A673 (cell line): Measurements from ENCODE around the gene EFCAB8.

ENCODE experiments used
- CTCF ChIP-seq: fragments of 300-800, 200-600 bp; sonication (generic); conservative IDR thresholded peaks from 2 replicates; pipeline ENCODE4 v1.5.1; 2017; ENCODE audit warnings: low read depth, mild to moderate bottlenecking, antibody characterized with exemption, low read length, moderate library complexity, mixed read lengths
- EZH2 ChIP-seq: fragments of 200-600 bp; sonication (generic); IDR thresholded peaks from 2 replicates; pipeline ENCODE4 v1.6.1; 2017; ENCODE audit warnings: borderline replicate concordance, low read depth, mild to moderate bottlenecking, mixed read lengths, antibody characterized with exemption, low read length; ENCODE audit not compliant: poor library complexity, severe bottlenecking

- TF ChIP-seq EZH2 (no peak), CTCF (no peak)
Observed at GRCh38 chr20:32980990-32981389, 122.3 kb downstream of the EFCAB8 start.
